PC-9 (cell line): Measurements from ENCODE around the gene GPR137B. TPM values are rescaled to one million over a fixed set of nuclear protein-coding genes. Genes with fewer than 3 reads are reported as not detected.

Source experiments
- BruUV-seq: library from RNA; stranded (reverse); fragments of 400-500 nt; replicated peaks from 2 replicates; lab custom pipeline; 2021; lab: Mats Ljungman, UMichigan
- CTCF ChIA-PET: fragments of 300-600 bp; sonication (Branson Sonifier 250); formaldehyde crosslinking; loops from one replicate; lab custom pipeline; 2022; ENCODE audit warnings: antibody characterized with exemption; lab: Charles Lee
- POLR2A ChIA-PET: fragments of 300-600 bp; sonication (Branson Sonifier 250); formaldehyde crosslinking; loops from one replicate; lab custom pipeline; 2022; ENCODE audit warnings: antibody characterized with exemption; ENCODE audit not compliant: unreplicated experiment; lab: Charles Lee
- DNase-seq, 2 experiments: peaks; one replicate each; pipeline versions ENCODE4 v3.0.0 to v3.0.0-alpha.2; 2015 to 2022; ENCODE audit warnings: mixed read lengths in 1 of 2
- H2AFZ ChIP-seq: fragments of 200-600 bp; sonication (generic); 2 replicates; pipeline ENCODE4 v1.8.1; 2017; ENCODE audit warnings: antibody characterized with exemption
- H3F3A ChIP-seq: fragments of 200-600 bp; sonication (generic); 2 replicates; pipeline ENCODE4 v1.8.1; 2017; ENCODE audit warnings: antibody characterized with exemption, mild to moderate bottlenecking, low read depth; ENCODE audit not compliant: insufficient read depth
- H3K27ac ChIP-seq: fragments of 200-600 bp; sonication (generic); 2 replicates; pipeline ENCODE4 v1.6.1; 2016; ENCODE audit warnings: mixed run types
- H3K27me3 ChIP-seq: fragments of 200-600 bp; sonication (generic); 2 replicates; pipeline ENCODE4 v1.6.1; 2016; ENCODE audit warnings: low read depth, mixed run types; ENCODE audit not compliant: insufficient read depth
- H3K36me3 ChIP-seq: fragments of 200-600 bp; sonication (generic); 2 replicates; pipeline ENCODE4 v1.6.1; 2016; ENCODE audit warnings: low read depth, mixed run types
- H3K4me1 ChIP-seq: fragments of 200-600 bp; sonication (generic); replicated peaks from 2 replicates; pipeline ENCODE4 v1.6.1; 2016; ENCODE audit warnings: mixed run types; ENCODE audit not compliant: insufficient read depth
- H3K4me2 ChIP-seq: fragments of 200-600 bp; sonication (generic); 2 replicates; pipeline ENCODE4 v1.6.1; 2017; ENCODE audit warnings: mixed run types
- H3K4me3 ChIP-seq: fragments of 200-600 bp; sonication (generic); 2 replicates; pipeline ENCODE4 v1.6.1; 2016; ENCODE audit warnings: mixed run types
- H3K79me2 ChIP-seq: fragments of 200-600 bp; sonication (generic); 2 replicates; pipeline ENCODE4 v1.6.1; 2017; ENCODE audit warnings: low read depth, mixed run types
- H3K9me2 ChIP-seq: fragments of 200-600 bp; sonication (generic); 2 replicates; pipeline ENCODE4 v1.8.1; 2017; ENCODE audit warnings: mild to moderate bottlenecking; ENCODE audit not compliant: insufficient read depth
- H3K9me3 ChIP-seq: fragments of 200-600 bp; sonication (generic); 2 replicates; pipeline ENCODE4 v1.8.1; 2016; ENCODE audit warnings: low read depth; ENCODE audit not compliant: insufficient read depth
- H4K20me1 ChIP-seq: fragments of 200-600 bp; sonication (generic); 2 replicates; pipeline ENCODE4 v1.8.1; 2017; ENCODE audit not compliant: insufficient read depth
- EZH2 ChIP-seq: fragments of 200-600 bp; sonication (generic); IDR thresholded peaks from 2 replicates; pipeline ENCODE4 v1.8.0; 2017; ENCODE audit warnings: antibody characterized with exemption, low read depth
- intact Hi-C: fragments of 100-400 bp; cut with micrococcal nuclease; formaldehyde crosslinking; loops from one replicate; pipeline ENCODE4 v1.10.0; 2022; ENCODE audit not compliant: unreplicated experiment
- total RNA-seq: library from RNA; stranded (reverse); gene quantifications from 2 replicates; pipeline ENCODE4 v1.2.3, GENCODE V29; 2021
- TF ChIP-seq, protein P1 (sequence below): fragments of 200-600 bp; sonication (generic); conservative IDR thresholded peaks from 2 replicates; pipeline ENCODE4 v1.6.1; 2017; ENCODE audit warnings: mixed run types, antibody characterized with exemption, mild to moderate bottlenecking, moderate library complexity

Gene GPR137B
- total RNA-seq, 1 experiment from 2014 or later: not detected

GRCh38 chr1:236124965-236125364, 17.4 kb upstream of the GPR137B start:
- no peak overlapping the region for H3K4me3 ChIP-seq
- POLR2A ChIA-PET: no interaction called here
- no peaks in the 10 kb centered on the region for H3K4me1 ChIP-seq
- no peak for DNase-seq
- no TSS peak for BruUV-seq
- H3K36me3 ChIP-seq: no peaks in the 10 kb centered on the region
- no peaks in the 10 kb centered on the region for H4K20me1 ChIP-seq
- intact Hi-C loops: no loop called here
- no peaks in the 10 kb centered on the region for H3F3A ChIP-seq
- no peaks in the 10 kb centered on the region for H3K79me2 ChIP-seq
- H2AFZ ChIP-seq: no peak overlapping the region
- H3K4me2 ChIP-seq: no peak overlapping the region
- H3K27me3 ChIP-seq: 0 out of 2 replicates have a peak, but pooled peaks cover 9% of the 10 kb centered on the region
- CTCF ChIA-PET: no interaction called here
- no peaks in the 10 kb centered on the region for H3K9me3 ChIP-seq
- H3K9me2 ChIP-seq: peaks cover 5% of the 10 kb centered on the region; the same call in 1 of the 2 replicates
- H3K27ac ChIP-seq: no peak overlapping the region
- TF ChIP-seq, protein P1, sequence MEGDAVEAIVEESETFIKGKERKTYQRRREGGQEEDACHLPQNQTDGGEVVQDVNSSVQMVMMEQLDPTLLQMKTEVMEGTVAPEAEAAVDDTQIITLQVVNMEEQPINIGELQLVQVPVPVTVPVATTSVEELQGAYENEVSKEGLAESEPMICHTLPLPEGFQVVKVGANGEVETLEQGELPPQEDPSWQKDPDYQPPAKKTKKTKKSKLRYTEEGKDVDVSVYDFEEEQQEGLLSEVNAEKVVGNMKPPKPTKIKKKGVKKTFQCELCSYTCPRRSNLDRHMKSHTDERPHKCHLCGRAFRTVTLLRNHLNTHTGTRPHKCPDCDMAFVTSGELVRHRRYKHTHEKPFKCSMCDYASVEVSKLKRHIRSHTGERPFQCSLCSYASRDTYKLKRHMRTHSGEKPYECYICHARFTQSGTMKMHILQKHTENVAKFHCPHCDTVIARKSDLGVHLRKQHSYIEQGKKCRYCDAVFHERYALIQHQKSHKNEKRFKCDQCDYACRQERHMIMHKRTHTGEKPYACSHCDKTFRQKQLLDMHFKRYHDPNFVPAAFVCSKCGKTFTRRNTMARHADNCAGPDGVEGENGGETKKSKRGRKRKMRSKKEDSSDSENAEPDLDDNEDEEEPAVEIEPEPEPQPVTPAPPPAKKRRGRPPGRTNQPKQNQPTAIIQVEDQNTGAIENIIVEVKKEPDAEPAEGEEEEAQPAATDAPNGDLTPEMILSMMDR: no peak
- TF ChIP-seq EZH2: no peak

DNA sequence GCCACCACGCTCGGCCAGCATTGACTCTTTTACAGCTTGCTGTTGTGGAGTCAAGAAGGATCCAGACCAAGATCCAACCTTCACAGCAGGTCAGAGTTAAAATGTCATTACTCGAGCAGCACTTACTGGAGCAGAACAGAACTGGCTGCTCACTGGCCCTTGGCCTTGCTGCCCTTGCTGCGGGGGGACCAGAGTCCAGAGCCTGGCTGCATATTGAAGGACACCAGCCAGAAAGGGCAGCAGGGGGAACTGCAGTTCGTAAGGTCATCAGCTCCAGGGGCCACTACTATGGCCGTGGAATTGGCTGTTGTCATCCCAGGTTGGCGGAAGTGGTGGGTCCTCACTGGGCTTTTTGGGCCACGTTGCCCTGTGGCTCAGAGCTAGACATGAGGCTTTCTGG, 15.3 kb upstream of the GPR137B start:
- Histone ChIP-seq H3K79me2 (no peaks in the 10 kb centered on the region), H3K27me3 (0 out of 2 replicates have a peak, but pooled peaks cover 9% of the 10 kb centered on the region), H3F3A (no peaks in the 10 kb centered on the region), H3K36me3 (no peaks in the 10 kb centered on the region), H2AFZ (no peak overlapping the region), H4K20me1 (no peaks in the 10 kb centered on the region), H3K9me2 (peaks cover 1% of the 10 kb centered on the region; the same call in 1 of the 2 replicates), H3K4me2 (no peak overlapping the region), H3K4me3 (no peak overlapping the region), H3K4me1 (no peaks in the 10 kb centered on the region), H3K27ac (no peak overlapping the region), H3K9me3 (no peaks in the 10 kb centered on the region)
- intact Hi-C loops: no loop called here
- ChIA-PET POLR2A (no interaction called here), CTCF (no interaction called here)
- no TSS peak for BruUV-seq
- DNase-seq: no peak
- no peak for TF ChIP-seq EZH2
- TF ChIP-seq, protein P1: no peak

DNA sequence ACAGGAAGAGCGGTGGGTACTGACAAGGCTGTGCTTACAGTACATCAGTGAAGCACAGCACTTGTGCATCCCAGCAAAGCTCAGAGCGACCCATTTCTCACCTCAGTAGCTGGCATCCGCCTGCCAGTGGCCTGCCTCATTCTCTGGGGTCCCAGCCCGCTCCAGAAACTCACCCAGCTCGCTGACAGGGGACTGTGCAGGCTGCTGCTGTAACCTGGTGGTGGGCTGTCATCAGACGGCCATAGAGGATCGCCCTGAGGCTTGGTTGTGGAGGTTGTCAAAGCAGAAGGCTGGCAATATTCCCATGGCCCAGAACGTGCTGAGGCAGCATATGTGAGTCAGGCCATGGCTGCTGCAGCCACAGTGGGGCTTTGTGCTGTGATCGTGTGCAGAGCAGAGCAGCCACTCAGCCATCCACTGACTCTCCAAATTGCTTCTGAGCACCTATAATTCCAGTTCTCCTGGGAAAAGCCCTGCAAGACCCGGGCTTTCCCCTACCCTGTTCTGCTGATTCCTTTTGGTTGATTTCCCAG, 13.6 kb upstream of the GPR137B start:
- Histone ChIP-seq H3K79me2 (no peaks in the 10 kb centered on the region), H3K36me3 (no peaks in the 10 kb centered on the region), H3K9me3 (no peaks in the 10 kb centered on the region), H3K9me2 (no peaks in the 10 kb centered on the region), H4K20me1 (no peaks in the 10 kb centered on the region), H3K27ac (no peak overlapping the region), H3K4me3 (no peak overlapping the region), H3F3A (no peaks in the 10 kb centered on the region), H3K4me2 (no peak overlapping the region), H2AFZ (no peak overlapping the region), H3K27me3 (peaks cover 16% of the 10 kb centered on the region), H3K4me1 (no peaks in the 10 kb centered on the region)
- intact Hi-C loops: no loop called here
- POLR2A ChIA-PET: no interaction called here
- TF ChIP-seq, protein P1: no peak
- no peak for TF ChIP-seq EZH2
- CTCF ChIA-PET: no interaction called here
- no TSS peak for BruUV-seq
- DNase-seq: no peak
